GM21529 (cell line): ENCODE results near the gene TRANK1.
"Not testable (repeated sequence)": the region's sequence is repeated elsewhere in the genome, so short reads cannot be mapped to it uniquely, and the experiment has no call there.

Experiments used
- ATAC-seq: cut with Tn5 transposase; IDR thresholded peaks from one replicate; pipeline ENCODE4 v1.9.1; 2021; ENCODE audit not compliant: unreplicated experiment

The TRANK1 gene

GRCh38 chr3:36944641-36945270, at the start of gene TRANK1:
Gene TRANK1 (minus strand): TSS chr3:36945054. CDS start chr3:36944809, 245 bp downstream.
- ATAC-seq = peak; percentile 60

- peak; percentile 90 for ATAC-seq
Measured at GRCh38 chr3:36993326-36994283, 48.8 kb upstream of the TRANK1 start, which contains the start of gene MLH1. Gene MLH1 (plus strand): TSS chr3:36993518. CDS start chr3:36993548, 30 bp downstream.

GRCh38 chr3:36992806-36993325, 48.0 kb upstream of the TRANK1 start, which contains the start of gene EPM2AIP1:
Gene EPM2AIP1 (minus strand): TSS chr3:36993131. CDS start chr3:36993077, 54 bp downstream.
- ATAC-seq = peak; percentile 85

GRCh38 chr3:36991923-36992805, 47.3 kb upstream of the TRANK1 start:
- ATAC-seq = no peak

GRCh38 chr3:36991147-36991546, 46.3 kb upstream of the TRANK1 start:
- no peak for ATAC-seq

- no peak for ATAC-seq
Measured at GRCh38 chr3:36989568-36989967, 44.7 kb upstream of the TRANK1 start.

GRCh38 chr3:36989005-36989404, 44.2 kb upstream of the TRANK1 start:
- ATAC-seq = no peak

GRCh38 chr3:36988356-36988755, 43.5 kb upstream of the TRANK1 start:
- ATAC-seq = no peak

GRCh38 chr3:36981006-36981405, 36.2 kb upstream of the TRANK1 start:
- no peak for ATAC-seq

- no peak for ATAC-seq
Measured at GRCh38 chr3:36973139-36973538, 28.3 kb upstream of the TRANK1 start.

- no peak for ATAC-seq
Measured at GRCh38 chr3:36972163-36972562, 27.3 kb upstream of the TRANK1 start.

GRCh38 chr3:36969540-36970432, 24.9 kb upstream of the TRANK1 start:
- peak; percentile 99 for ATAC-seq

- ATAC-seq = no peak
Measured at GRCh38 chr3:36969085-36969484, 24.2 kb upstream of the TRANK1 start.

GRCh38 chr3:36965440-36965839, 20.6 kb upstream of the TRANK1 start:
- ATAC-seq = no peak

GRCh38 chr3:36964817-36965216, 20.0 kb upstream of the TRANK1 start:
- no peak for ATAC-seq

- no peak for ATAC-seq
Measured at GRCh38 chr3:36964331-36964730, 19.5 kb upstream of the TRANK1 start.

- not testable (repeated sequence) for ATAC-seq
Measured at GRCh38 chr3:36963008-36963407, 18.2 kb upstream of the TRANK1 start.

- ATAC-seq = no peak
Measured at GRCh38 chr3:36960502-36960901, 15.6 kb upstream of the TRANK1 start.

GRCh38 chr3:36959821-36960220, 15.0 kb upstream of the TRANK1 start:
- no peak for ATAC-seq
